AG04449 (cell line): Measurements from ENCODE around the gene SERPINA1.
A peak's percentile ranks its signal among the peaks of the same experiment; 100 is the strongest.
"Not testable (repeated sequence)": the region's sequence is repeated elsewhere in the genome, so short reads cannot be mapped to it uniquely, and the experiment has no call there.

Source experiments
- CTCF ChIA-PET: fragments of 350-600 bp; formaldehyde crosslinking; extraction: SDS; loops from one replicate; lab custom pipeline; 2021; ENCODE audit warnings: antibody characterized with exemption; lab: Yijun Ruan, JAX
- POLR2A ChIA-PET: fragments of 400-600, 350-600 bp; formaldehyde crosslinking; extraction: SDS; loops from one replicate; lab custom pipeline; 2020; ENCODE audit warnings: antibody characterized with exemption, inconsistent platforms; lab: Yijun Ruan, JAX
- DNase-seq: peaks from one replicate; pipeline ENCODE4 v3.0.0-alpha.2; 2010; ENCODE audit warnings: low read depth, low spot score
- H3K4me3 ChIP-seq: 2 replicates; pipeline ENCODE4 v1.5.1; 2011; ENCODE audit warnings: low read depth, mild to moderate bottlenecking, control low read depth, low read length
- CTCF ChIP-seq: IDR thresholded peaks from one replicate; pipeline ENCODE4 v1.5.1; 2011; ENCODE audit warnings: mild to moderate bottlenecking, moderate library complexity, low read length, control low read depth, inconsistent platforms; ENCODE audit not compliant: insufficient read depth; ENCODE audit errors: missing control alignments

Gene SERPINA1

DNA sequence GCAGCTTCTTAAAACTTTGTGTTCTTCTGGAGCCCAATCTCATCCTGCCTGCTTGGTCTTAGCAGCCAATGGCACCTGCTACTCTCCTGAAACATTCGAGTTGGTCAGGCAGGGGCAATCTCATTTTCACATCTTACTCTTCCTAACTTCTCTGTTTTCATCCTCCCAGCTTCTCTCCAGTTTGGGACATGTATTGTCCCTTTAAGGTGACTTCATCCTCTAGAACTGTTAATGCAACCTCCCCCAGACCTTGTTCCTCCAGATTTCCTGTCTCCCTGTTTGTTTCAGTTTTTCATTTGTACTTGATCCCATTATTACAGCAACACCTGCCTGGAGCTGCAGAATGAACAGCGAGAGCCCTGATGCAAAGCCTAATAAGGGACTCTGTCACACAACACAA lies 32.9 kb upstream of the SERPINA1 start:
- no peak for DNase-seq
- ChIA-PET POLR2A (no interaction called here), CTCF (interaction anchor here (0.7 to 4.7 kb wide), 12 partner anchors 8 to 289 kb away, joined by 3 to 52 read pairs (median 4); no protein-coding TSS in a partner anchor)
- no peak overlapping the region for H3K4me3 ChIP-seq
- no peak for TF ChIP-seq CTCF

GRCh38 chr14:94417497-94418205 lies 29.2 kb upstream of the SERPINA1 start:
- POLR2A ChIA-PET, H3K4me3 ChIP-seq, DNase-seq, CTCF ChIA-PET: not testable (repeated sequence)

- no peak overlapping the region for H3K4me3 ChIP-seq
- POLR2A ChIA-PET = no interaction called here
- no peak for DNase-seq
Measured at GRCh38 chr14:94412671-94413638, 24.6 kb upstream of the SERPINA1 start.

DNA sequence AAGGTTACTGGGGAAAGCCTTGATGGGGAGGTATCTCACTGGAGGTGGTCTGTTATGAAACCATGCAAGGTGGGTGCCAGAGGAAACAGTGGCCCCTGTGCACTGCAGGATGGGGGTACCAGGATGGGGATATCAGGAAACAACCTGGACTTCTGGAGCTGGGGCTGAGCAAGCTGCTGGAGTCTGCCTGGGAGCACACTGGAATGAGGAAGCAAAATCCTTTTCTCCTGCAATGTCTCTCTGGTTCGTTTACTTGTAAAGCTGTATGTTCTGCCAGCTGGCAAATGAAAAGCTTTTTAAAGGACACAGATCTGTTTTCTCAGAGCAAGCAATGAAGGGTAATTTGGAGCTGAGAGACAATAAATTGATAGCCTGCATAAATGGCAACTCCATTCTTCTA lies 23.2 kb upstream of the SERPINA1 start:
- ChIA-PET CTCF (interaction anchor here (1.0 to 4.7 kb wide), 6 partner anchors 10 to 137 kb away, joined by 3 to 35 read pairs (median 3); no protein-coding TSS in a partner anchor), POLR2A (no interaction called here)
- DNase-seq = no peak
- TF ChIP-seq CTCF = no peak
- no peak overlapping the region for H3K4me3 ChIP-seq

More at GRCh38 chr14:94412671-94413638, 24.6 kb upstream of the SERPINA1 start:
- TF ChIP-seq CTCF = peak; percentile 23
- CTCF ChIA-PET = interaction anchor here (0.9 to 4.7 kb wide), 11 partner anchors 9 to 281 kb away, joined by 3 to 35 read pairs (median 3); no protein-coding TSS in a partner anchor

DNA sequence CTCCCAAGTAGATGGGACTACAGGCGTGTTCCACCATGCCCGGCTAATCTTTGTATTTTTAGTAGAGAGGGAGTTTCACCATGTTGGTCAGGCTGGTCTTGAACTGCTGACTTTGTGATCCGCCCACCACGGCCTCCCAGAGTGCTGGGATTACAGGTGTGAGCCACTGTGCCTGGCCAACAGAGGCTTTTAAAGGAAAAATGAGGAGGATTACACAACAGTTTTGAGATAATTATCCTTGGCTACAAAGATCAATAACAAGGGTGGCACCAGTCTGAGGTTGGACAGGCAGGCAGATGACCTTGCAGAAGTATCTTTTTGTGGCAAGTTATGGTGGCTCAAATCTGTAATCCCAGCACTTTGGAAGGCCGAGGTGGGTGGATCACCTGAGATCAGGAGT lies 21.0 kb upstream of the SERPINA1 start:
- DNase-seq, POLR2A ChIA-PET, H3K4me3 ChIP-seq: not testable (repeated sequence)
- CTCF ChIA-PET = interaction anchor here (0.8 to 4.8 kb wide), 4 partner anchors 13 to 54 kb away, joined by 3 to 34 read pairs (median 16); no protein-coding TSS in a partner anchor

- no peak for DNase-seq
- TF ChIP-seq CTCF = no peak
- ChIA-PET CTCF (interaction anchor here (0.8 to 4.8 kb wide), 3 partner anchors 14 to 51 kb away, joined by 3 to 34 read pairs (median 12); no protein-coding TSS in a partner anchor), POLR2A (no interaction called here)
- H3K4me3 ChIP-seq = no peak overlapping the region
Measured at GRCh38 chr14:94408546-94409095, 20.2 kb upstream of the SERPINA1 start.

DNA sequence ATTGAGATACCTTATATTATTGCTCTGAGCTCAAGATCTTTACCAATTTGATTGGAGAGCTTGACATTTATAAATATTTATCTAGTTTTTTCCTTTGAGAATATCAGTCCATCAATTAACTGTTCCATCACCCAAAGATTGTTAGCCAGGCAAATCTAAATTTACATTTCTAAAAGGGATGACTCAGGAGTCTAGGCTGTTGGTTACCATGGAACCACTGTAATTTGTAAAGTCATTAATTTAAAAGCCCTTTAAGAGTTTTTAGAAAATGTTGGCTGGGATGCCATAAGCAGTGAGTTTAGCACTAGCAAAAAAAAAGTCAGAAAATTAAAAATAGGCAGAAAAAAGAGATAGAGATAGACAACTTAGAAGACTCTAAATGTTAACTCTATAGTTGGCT lies 19.5 kb upstream of the SERPINA1 start:
- no peak for TF ChIP-seq CTCF
- no peak for DNase-seq
- ChIA-PET POLR2A (no interaction called here), CTCF (interaction anchor here (0.8 to 4.8 kb wide), 5 partner anchors 12 to 79 kb away, joined by 3 to 34 read pairs (median 4); no protein-coding TSS in a partner anchor)
- no peak overlapping the region for H3K4me3 ChIP-seq
